HepG2 (cell line): ENCODE measurements around the gene TCP11L1. TPM values are rescaled to one million over a fixed set of nuclear protein-coding genes. Genes with fewer than 3 reads are reported as not detected.
A peak's percentile ranks its signal among the peaks of the same experiment; 100 is the strongest.

Experiments used
- ETV6 ChIP-seq: sonication (generic); formaldehyde crosslinking; conservative IDR thresholded peaks from 2 replicates; pipeline ENCODE4 v1.4.0; 2020; ENCODE audit warnings: missing genetic modification reagents
- GPN1 ChIP-seq: sonication (generic); formaldehyde crosslinking; IDR thresholded peaks from 2 replicates; pipeline ENCODE4 v1.5.1; 2020; ENCODE audit warnings: missing genetic modification reagents, borderline replicate concordance
- HDAC1 ChIP-seq: sonication (generic); formaldehyde crosslinking; IDR thresholded peaks from 2 replicates; pipeline ENCODE4 v1.5.1; 2020; ENCODE audit warnings: mild to moderate bottlenecking, missing genetic modification reagents
- HDAC6 ChIP-seq: fragments of 200-600 bp; sonication (generic); IDR thresholded peaks from 2 replicates; pipeline ENCODE4 v1.7.0; 2017; ENCODE audit warnings: mild to moderate bottlenecking, antibody characterized with exemption, low read length, low read depth
- HMG20B ChIP-seq: conservative IDR thresholded peaks from 2 replicates; pipeline ENCODE4 v1.6.1; 2016; ENCODE audit warnings: missing genetic modification reagents, missing compliant biosample characterization
- HNRNPK ChIP-seq: fragments of 200-400 bp; formaldehyde crosslinking; IDR thresholded peaks from 2 replicates; pipeline ENCODE4 v1.6.1; 2018; ENCODE audit warnings: low read length, low read depth, moderate library complexity, mild to moderate bottlenecking; ENCODE audit not compliant: poor library complexity, severe bottlenecking
- HNRNPLL ChIP-seq: fragments of 200-400 bp; formaldehyde crosslinking; IDR thresholded peaks from 2 replicates; pipeline ENCODE4 v1.6.1; 2017; ENCODE audit warnings: mild to moderate bottlenecking, low read depth, low read length; ENCODE audit not compliant: poor library complexity, severe bottlenecking
- IRX3 ChIP-seq: sonication (generic); formaldehyde crosslinking; IDR thresholded peaks from 2 replicates; pipeline ENCODE4 v1.8.1; 2023; ENCODE audit warnings: mild to moderate bottlenecking, low read depth, missing genetic modification reagents, borderline replicate concordance
- NBN ChIP-seq: fragments of 450-650 bp; conservative IDR thresholded peaks from 2 replicates; pipeline ENCODE4 v1.6.1; 2017
- POLR2G ChIP-seq: fragments of 200-400 bp; formaldehyde crosslinking; IDR thresholded peaks from 2 replicates; pipeline ENCODE4 v1.6.1; 2018; ENCODE audit warnings: mild to moderate bottlenecking, low read depth, low read length, moderate library complexity
- RBFOX2 ChIP-seq: fragments of 200-400 bp; formaldehyde crosslinking; IDR thresholded peaks from 2 replicates; pipeline ENCODE4 v1.6.1; 2017; ENCODE audit warnings: low read depth, mild to moderate bottlenecking, low read length
- TCF7L2 ChIP-seq: IDR thresholded peaks from 2 replicates; pipeline ENCODE4 v1.6.1; 2011; ENCODE audit warnings: mild to moderate bottlenecking, low read depth, low read length, moderate library complexity
- YY1 ChIP-seq: IDR thresholded peaks from 2 replicates; pipeline ENCODE4 v1.6.1; 2011; ENCODE audit warnings: low read length, low read depth, moderate library complexity, mild to moderate bottlenecking; ENCODE audit not compliant: insufficient read depth, insufficient replicate concordance
- ZNF383 ChIP-seq: sonication (generic); formaldehyde crosslinking; IDR thresholded peaks from 2 replicates; pipeline ENCODE4 v1.4.0; 2020; ENCODE audit warnings: missing genetic modification reagents, mild to moderate bottlenecking, borderline replicate concordance
- ZNF660 ChIP-seq: sonication (generic); formaldehyde crosslinking; IDR thresholded peaks from 2 replicates; pipeline ENCODE4 v1.5.1; 2020; ENCODE audit warnings: mild to moderate bottlenecking, low read depth, missing genetic modification reagents, borderline replicate concordance
- polyA plus RNA-seq, 8 experiments: library from polyadenylated mRNA; depleted of rRNA in 3 of 8; stranded (reverse) in 7 of 8; unstranded in 1 of 8; fragments of >200 nt; fragmentation: Illumina TruSeq in 4 of 8; extraction: Trizol in 4 of 8; gene quantifications; 2 replicates each; pipeline versions ENCODE4 v1.2.1 to v1.2.3, GENCODE V29; 2011 to 2016; ENCODE audit warnings: low read depth in 4 of 8, missing spikeins in 1 of 8, mixed read lengths in 1 of 8; ENCODE audit not compliant: insufficient read depth in 1 of 8
- total RNA-seq, 5 experiments: library from RNA; depleted of rRNA; stranded (reverse); fragments of >200 nt; fragmentation: Illumina TruSeq; extraction: Trizol; gene quantifications; 2 replicates each; pipeline ENCODE4 v1.2.3, GENCODE V29; 2016; ENCODE audit warnings: low read depth in 1 of 5
- TF ChIP-seq, protein P1 (sequence below): sonication (generic); formaldehyde crosslinking; IDR thresholded peaks from 2 replicates; pipeline ENCODE4 v1.4.0; 2020; ENCODE audit warnings: missing genetic modification reagents
- TF ChIP-seq, protein P2 (sequence below): sonication (generic); formaldehyde crosslinking; IDR thresholded peaks from 2 replicates; pipeline ENCODE4 v1.4.0; 2020; ENCODE audit warnings: mild to moderate bottlenecking, missing genetic modification reagents
- TF ChIP-seq, protein P3 (sequence below): sonication (generic); formaldehyde crosslinking; IDR thresholded peaks from 2 replicates; pipeline ENCODE4 v1.4.0; 2020; ENCODE audit warnings: missing genetic modification reagents, borderline replicate concordance
- TF ChIP-seq, protein P4 (sequence below): fragments of 450-650 bp; IDR thresholded peaks from 2 replicates; pipeline ENCODE4 v1.6.1; 2016

TCP11L1 gene
- total and polyA plus RNA-seq, 2 of the 13 experiments (the other 11 are each of a cell fraction or from before 2014, with no cell fraction given) = 7.9 to 10.1 TPM

DNA sequence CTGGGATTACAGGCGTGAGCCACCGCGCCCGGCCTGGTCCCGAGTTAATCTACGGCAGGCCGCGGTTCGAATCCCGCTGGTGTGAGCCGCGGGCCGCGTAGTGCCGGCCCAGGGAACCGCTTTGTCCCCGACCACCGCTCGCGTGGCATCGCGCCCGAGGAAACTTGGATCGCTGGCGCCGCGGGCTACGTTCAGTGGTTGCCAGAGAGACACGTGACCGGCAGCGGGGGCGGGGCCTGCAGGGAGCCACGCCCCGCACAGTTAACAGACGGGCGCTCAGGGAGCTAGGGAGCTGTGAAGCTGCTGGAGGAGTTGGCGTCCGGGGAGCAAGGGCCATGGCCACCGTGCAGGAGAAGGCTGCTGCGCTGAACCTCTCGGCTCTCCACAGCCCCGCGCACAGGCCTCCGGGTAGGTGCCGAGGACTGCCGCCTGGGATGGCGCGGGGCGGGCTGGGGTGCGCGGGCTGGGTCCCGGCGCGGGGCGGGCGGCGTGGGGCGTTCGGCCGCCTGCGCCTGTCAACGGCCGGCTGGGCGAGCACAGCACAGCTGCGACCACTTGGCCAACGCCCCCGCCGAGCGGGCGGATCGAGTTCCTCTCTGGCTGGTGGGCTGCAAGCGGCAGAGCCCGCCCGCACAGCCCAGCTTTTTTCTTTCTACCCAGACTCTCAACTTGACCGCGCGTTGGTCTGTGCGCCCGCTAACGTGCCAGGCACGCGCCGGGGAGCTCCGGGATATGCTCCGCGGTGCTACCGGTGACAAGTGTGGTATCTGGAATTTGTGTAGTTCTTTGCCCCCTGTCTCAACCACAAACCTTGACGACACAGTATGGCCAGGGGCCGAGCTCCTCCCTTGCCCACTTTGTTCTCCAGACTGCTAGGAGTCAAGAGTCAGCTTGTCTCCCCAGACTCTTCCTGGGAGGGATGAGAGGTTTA, 23.5 kb upstream of the TCP11L1 start, which contains the start of gene DEPDC7 (continued):
- TF ChIP-seq HDAC6 (no peak), HNRNPLL (peak; percentile 72), ZNF383 (CRISPR knock-in tag) (no peak), TCF7L2 (no peak), HDAC1 (CRISPR knock-in tag) (peak; percentile 76), ETV6 (0 out of 2 replicates have a peak, but pooled peaks have one; percentile 71), NBN (no peak), GPN1 (CRISPR knock-in tag) (0 out of 2 replicates have a peak, but pooled peaks have one; percentile 35), POLR2G (peak; percentile 87), ZNF660 (no peak), YY1 (no peak), HNRNPK (no peak), IRX3 (CRISPR knock-in tag) (peak; percentile 72; the same call in 1 of the 2 replicates), HMG20B (no peak), RBFOX2 (peak; percentile 93)
- TF ChIP-seq, protein P1, sequence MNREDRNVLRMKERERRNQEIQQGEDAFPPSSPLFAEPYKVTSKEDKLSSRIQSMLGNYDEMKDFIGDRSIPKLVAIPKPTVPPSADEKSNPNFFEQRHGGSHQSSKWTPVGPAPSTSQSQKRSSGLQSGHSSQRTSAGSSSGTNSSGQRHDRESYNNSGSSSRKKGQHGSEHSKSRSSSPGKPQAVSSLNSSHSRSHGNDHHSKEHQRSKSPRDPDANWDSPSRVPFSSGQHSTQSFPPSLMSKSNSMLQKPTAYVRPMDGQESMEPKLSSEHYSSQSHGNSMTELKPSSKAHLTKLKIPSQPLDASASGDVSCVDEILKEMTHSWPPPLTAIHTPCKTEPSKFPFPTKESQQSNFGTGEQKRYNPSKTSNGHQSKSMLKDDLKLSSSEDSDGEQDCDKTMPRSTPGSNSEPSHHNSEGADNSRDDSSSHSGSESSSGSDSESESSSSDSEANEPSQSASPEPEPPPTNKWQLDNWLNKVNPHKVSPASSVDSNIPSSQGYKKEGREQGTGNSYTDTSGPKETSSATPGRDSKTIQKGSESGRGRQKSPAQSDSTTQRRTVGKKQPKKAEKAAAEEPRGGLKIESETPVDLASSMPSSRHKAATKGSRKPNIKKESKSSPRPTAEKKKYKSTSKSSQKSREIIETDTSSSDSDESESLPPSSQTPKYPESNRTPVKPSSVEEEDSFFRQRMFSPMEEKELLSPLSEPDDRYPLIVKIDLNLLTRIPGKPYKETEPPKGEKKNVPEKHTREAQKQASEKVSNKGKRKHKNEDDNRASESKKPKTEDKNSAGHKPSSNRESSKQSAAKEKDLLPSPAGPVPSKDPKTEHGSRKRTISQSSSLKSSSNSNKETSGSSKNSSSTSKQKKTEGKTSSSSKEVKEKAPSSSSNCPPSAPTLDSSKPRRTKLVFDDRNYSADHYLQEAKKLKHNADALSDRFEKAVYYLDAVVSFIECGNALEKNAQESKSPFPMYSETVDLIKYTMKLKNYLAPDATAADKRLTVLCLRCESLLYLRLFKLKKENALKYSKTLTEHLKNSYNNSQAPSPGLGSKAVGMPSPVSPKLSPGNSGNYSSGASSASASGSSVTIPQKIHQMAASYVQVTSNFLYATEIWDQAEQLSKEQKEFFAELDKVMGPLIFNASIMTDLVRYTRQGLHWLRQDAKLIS (CRISPR knock-in tag) = no peak
- TF ChIP-seq, protein P2, sequence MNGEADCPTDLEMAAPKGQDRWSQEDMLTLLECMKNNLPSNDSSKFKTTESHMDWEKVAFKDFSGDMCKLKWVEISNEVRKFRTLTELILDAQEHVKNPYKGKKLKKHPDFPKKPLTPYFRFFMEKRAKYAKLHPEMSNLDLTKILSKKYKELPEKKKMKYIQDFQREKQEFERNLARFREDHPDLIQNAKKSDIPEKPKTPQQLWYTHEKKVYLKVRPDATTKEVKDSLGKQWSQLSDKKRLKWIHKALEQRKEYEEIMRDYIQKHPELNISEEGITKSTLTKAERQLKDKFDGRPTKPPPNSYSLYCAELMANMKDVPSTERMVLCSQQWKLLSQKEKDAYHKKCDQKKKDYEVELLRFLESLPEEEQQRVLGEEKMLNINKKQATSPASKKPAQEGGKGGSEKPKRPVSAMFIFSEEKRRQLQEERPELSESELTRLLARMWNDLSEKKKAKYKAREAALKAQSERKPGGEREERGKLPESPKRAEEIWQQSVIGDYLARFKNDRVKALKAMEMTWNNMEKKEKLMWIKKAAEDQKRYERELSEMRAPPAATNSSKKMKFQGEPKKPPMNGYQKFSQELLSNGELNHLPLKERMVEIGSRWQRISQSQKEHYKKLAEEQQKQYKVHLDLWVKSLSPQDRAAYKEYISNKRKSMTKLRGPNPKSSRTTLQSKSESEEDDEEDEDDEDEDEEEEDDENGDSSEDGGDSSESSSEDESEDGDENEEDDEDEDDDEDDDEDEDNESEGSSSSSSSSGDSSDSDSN (CRISPR knock-in tag) = peak; percentile 77
- TF ChIP-seq, protein P3, sequence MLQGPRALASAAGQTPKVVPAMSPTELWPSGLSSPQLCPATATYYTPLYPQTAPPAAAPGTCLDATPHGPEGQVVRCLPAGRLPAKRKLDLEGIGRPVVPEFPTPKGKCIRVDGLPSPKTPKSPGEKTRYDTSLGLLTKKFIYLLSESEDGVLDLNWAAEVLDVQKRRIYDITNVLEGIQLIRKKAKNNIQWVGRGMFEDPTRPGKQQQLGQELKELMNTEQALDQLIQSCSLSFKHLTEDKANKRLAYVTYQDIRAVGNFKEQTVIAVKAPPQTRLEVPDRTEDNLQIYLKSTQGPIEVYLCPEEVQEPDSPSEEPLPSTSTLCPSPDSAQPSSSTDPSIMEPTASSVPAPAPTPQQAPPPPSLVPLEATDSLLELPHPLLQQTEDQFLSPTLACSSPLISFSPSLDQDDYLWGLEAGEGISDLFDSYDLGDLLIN = peak; percentile 46; the same call in 1 of the 2 replicates
- TF ChIP-seq, protein P4, sequence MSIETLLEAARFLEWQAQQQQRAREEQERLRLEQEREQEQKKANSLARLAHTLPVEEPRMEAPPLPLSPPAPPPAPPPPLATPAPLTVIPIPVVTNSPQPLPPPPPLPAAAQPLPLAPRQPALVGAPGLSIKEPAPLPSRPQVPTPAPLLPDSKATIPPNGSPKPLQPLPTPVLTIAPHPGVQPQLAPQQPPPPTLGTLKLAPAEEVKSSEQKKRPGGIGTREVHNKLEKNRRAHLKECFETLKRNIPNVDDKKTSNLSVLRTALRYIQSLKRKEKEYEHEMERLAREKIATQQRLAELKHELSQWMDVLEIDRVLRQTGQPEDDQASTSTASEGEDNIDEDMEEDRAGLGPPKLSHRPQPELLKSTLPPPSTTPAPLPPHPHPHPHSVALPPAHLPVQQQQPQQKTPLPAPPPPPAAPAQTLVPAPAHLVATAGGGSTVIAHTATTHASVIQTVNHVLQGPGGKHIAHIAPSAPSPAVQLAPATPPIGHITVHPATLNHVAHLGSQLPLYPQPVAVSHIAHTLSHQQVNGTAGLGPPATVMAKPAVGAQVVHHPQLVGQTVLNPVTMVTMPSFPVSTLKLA = peak; percentile 62
